Upper lobe of left lung (tissue), 4 donors: ENCODE results near the gene TMEM81.

Source experiments
- CTCF ChIP-seq, 6 experiments: fragments of 450-650 bp in 4 of 6; fragments of 200-600 bp in 2 of 6; sonication (generic) in 2 of 6; IDR thresholded peaks; one replicate each; pipeline ENCODE4 v1.5.1; 2016 to 2019; ENCODE audit warnings: antibody characterized with exemption in 6 of 6
- EP300 ChIP-seq, 4 donors: sonication (generic); formaldehyde crosslinking; IDR thresholded peaks; one replicate each; pipeline ENCODE4 v1.5.1; 2017; ENCODE audit warnings: antibody characterized with exemption in 4 of 4, control low read depth in 2 of 4
- POLR2A ChIP-seq, 4 donors: fragments of 450-650 bp; IDR thresholded peaks; one replicate each; pipeline ENCODE4 v1.5.1; 2016 to 2017; ENCODE audit warnings: antibody characterized with exemption in 4 of 4, mild to moderate bottlenecking in 2 of 4
- POLR2AphosphoS5 ChIP-seq, 2 donors: sonication (generic); formaldehyde crosslinking; IDR thresholded peaks; one replicate each; pipeline ENCODE4 v1.5.1; 2017; ENCODE audit warnings: antibody characterized with exemption in 2 of 2

- no peak for TF ChIP-seq POLR2A (IDR thresholded peaks at IDR 0.05)
- TF ChIP-seq CTCF (IDR thresholded peaks at IDR 0.05) = no peak
- TF ChIP-seq EP300 (IDR thresholded peaks at IDR 0.05) = no peak
- TF ChIP-seq POLR2AphosphoS5 (IDR thresholded peaks at IDR 0.05) = no peak
These were observed 49.0 kb upstream of the TMEM81 start for GRCh38 chr1:205133287-205133686.
